Endodermal cell (in vitro differentiated cells): ENCODE data around the gene TCF7. TPM values are rescaled to one million over a fixed set of nuclear protein-coding genes. Genes with fewer than 3 reads are reported as not detected.

Experiments used
- DNase-seq: peaks from one replicate; pipeline ENCODE4 v3.0.0-alpha.2; 2017
- H3K27ac ChIP-seq: 2 replicates; pipeline ENCODE4 v1.5.1; 2013; ENCODE audit warnings: mild to moderate bottlenecking, low read depth, low read length, moderate library complexity
- H3K27me3 ChIP-seq: 2 replicates; pipeline ENCODE4 v1.6.1; 2013; ENCODE audit warnings: mild to moderate bottlenecking, low read length, moderate library complexity; ENCODE audit not compliant: insufficient read depth, control insufficient read depth, poor library complexity, severe bottlenecking
- H3K36me3 ChIP-seq: 2 replicates; pipeline ENCODE4 v1.7.0; 2013; ENCODE audit warnings: mild to moderate bottlenecking, low read length, moderate library complexity; ENCODE audit not compliant: control insufficient read depth, insufficient read depth
- H3K4me1 ChIP-seq: one replicate; pipeline ENCODE4 v1.7.0; 2013; ENCODE audit warnings: low read length; ENCODE audit not compliant: control insufficient read depth, insufficient read depth
- H3K4me3 ChIP-seq: 2 replicates; pipeline ENCODE4 v1.5.1; 2013; ENCODE audit warnings: mild to moderate bottlenecking, low read length, moderate library complexity
- H3K9ac ChIP-seq: 2 replicates; pipeline ENCODE4 v1.6.1; 2013; ENCODE audit warnings: mild to moderate bottlenecking, low read length, moderate library complexity; ENCODE audit not compliant: poor library complexity, severe bottlenecking; ENCODE audit errors: extremely low read depth
- H3K9me3 ChIP-seq: 2 replicates; pipeline ENCODE4 v1.6.1; 2013; ENCODE audit warnings: mild to moderate bottlenecking, low read length, moderate library complexity; ENCODE audit not compliant: control insufficient read depth
- H3K27ac Mint-ChIP-seq: 2 replicates; pipeline ENCODE4 v1.8.0; 2020; ENCODE audit warnings: mixed read lengths
- H3K27me3 Mint-ChIP-seq: 2 replicates; pipeline ENCODE4 v1.8.0; 2021; ENCODE audit warnings: mild to moderate bottlenecking, mixed read lengths; ENCODE audit not compliant: insufficient read depth
- H3K36me3 Mint-ChIP-seq: 2 replicates; pipeline ENCODE4 v1.8.0; 2020; ENCODE audit warnings: low read depth, mixed read lengths
- H3K4me1 Mint-ChIP-seq: 2 replicates; pipeline ENCODE4 v1.8.0; 2020; ENCODE audit warnings: mixed read lengths
- H3K4me3 Mint-ChIP-seq: 2 replicates; pipeline ENCODE4 v1.8.0; 2020; ENCODE audit warnings: mild to moderate bottlenecking, moderate library complexity, mixed read lengths
- H3K9me3 Mint-ChIP-seq: 2 replicates; pipeline ENCODE4 v1.8.0; 2020; ENCODE audit warnings: mild to moderate bottlenecking, mixed read lengths
- CTCF ChIP-seq: fragments of 200-600 bp; sonication (generic); conservative IDR thresholded peaks from 2 replicates; pipeline ENCODE4 v1.5.0; 2021; ENCODE audit warnings: antibody characterized with exemption, mild to moderate bottlenecking
- WGBS, 2 experiments: methylation state at CpG; one replicate each; pipeline versions ENCODE4 v1.1.5 to v1.1.7; 2013; ENCODE audit warnings: missing lambda C conversion rate in 2 of 2, mixed read lengths in 1 of 2; ENCODE audit not compliant: insufficient coverage in 1 of 2, insufficient read length in 1 of 2; 5-methylcytosine and 5-hydroxymethylcytosine counted together
- total RNA-seq, 2 donors: library from RNA; stranded (reverse); fragmentation: NEBNext Ultra II Directional in 1 of 2; extraction: Animal tissue kit (Norgen Biotek cat#: 25700) in 1 of 2; gene quantifications; 2 replicates in 1 of 2; 3 replicates in 1 of 2; pipeline ENCODE4 v1.2.1, GENCODE V29; 2021

TCF7 gene
- total RNA-seq, 2 donors from 2014 or later = 14.9 to 19.4 TPM

- peaks cover 64% of the 10 kb centered on the region for H3K36me3 ChIP-seq
- H3K9ac ChIP-seq = no peak overlapping the region
- Mint-ChIP-seq H3K4me3 (no peak overlapping the region), H3K27ac (no peak overlapping the region), H3K4me1 (peaks cover 17% of the 10 kb centered on the region), H3K27me3 (no peaks in the 10 kb centered on the region), H3K9me3 (no peaks in the 10 kb centered on the region), H3K36me3 (peaks cover 54% of the 10 kb centered on the region)
- 75 to 76% methylated on average over 4 to 5 of the region's 5 CpGs for WGBS, 2 experiments
- DNase-seq = no peak
- no peak overlapping the region for H3K4me3 ChIP-seq
- peaks cover 10% of the 10 kb centered on the region for H3K4me1 ChIP-seq
- no peak overlapping the region for H3K27ac ChIP-seq
- no peaks in the 10 kb centered on the region for H3K9me3 ChIP-seq
- no peak for TF ChIP-seq CTCF
- no peaks in the 10 kb centered on the region for H3K27me3 ChIP-seq
Measured at GRCh38 chr5:134195666-134196065, 81.2 kb downstream of the TCF7 start.

Other genes with a start within 250 kb of the TCF7 start
- gene C5orf15, start 146.1 kb upstream of the TCF7 start, total RNA-seq = 10 to 100 TPM; 37.6 to 37.7 TPM
- 100 to 1,000 TPM; 202 to 226 TPM for gene VDAC1, start 109.7 kb upstream of the TCF7 start, total RNA-seq
- gene SKP1, start 62.3 kb downstream of the TCF7 start, total RNA-seq = 100 to 1,000 TPM; 357 to 427 TPM
- gene PPP2CA, start 111.4 kb downstream of the TCF7 start, total RNA-seq = 100 to 1,000 TPM; 174 to 185 TPM